Smooth muscle cell (in vitro differentiated cells): ENCODE results near the gene R3HDM2. TPM values are rescaled to one million over a fixed set of nuclear protein-coding genes. Genes with fewer than 3 reads are reported as not detected.

Experiments
- DNase-seq: peaks from one replicate; lab custom pipeline; 2025; ENCODE audit not compliant: unreplicated experiment; lab: John Stamatoyannopoulos, UW
- H2AFZ ChIP-seq: fragments of 200-600 bp; sonication (generic); 2 replicates; pipeline ENCODE4 v1.6.0; 2016; ENCODE audit warnings: antibody characterized with exemption, low read depth, mild to moderate bottlenecking
- H3F3A ChIP-seq: fragments of 200-600 bp; sonication (generic); 2 replicates; pipeline ENCODE4 v1.6.0; 2017; ENCODE audit warnings: antibody characterized with exemption, low read depth
- H3K27ac ChIP-seq: fragments of 200-600 bp; sonication (generic); 2 replicates; pipeline ENCODE4 v1.5.1; 2016; ENCODE audit warnings: low read depth, mild to moderate bottlenecking
- H3K27me3 ChIP-seq: fragments of 200-600 bp; sonication (generic); 2 replicates; pipeline ENCODE4 v1.6.1; 2016; ENCODE audit warnings: low read depth, mild to moderate bottlenecking
- H3K36me3 ChIP-seq: fragments of 200-600 bp; sonication (generic); 2 replicates; pipeline ENCODE4 v1.5.1; 2016; ENCODE audit warnings: low read depth
- H3K4me1 ChIP-seq: fragments of 200-600 bp; sonication (generic); 2 replicates; pipeline ENCODE4 v1.5.1; 2016; ENCODE audit warnings: low read depth
- H3K4me2 ChIP-seq: fragments of 200-600 bp; sonication (generic); 2 replicates; pipeline ENCODE4 v1.6.0; 2016; ENCODE audit warnings: mild to moderate bottlenecking
- H3K4me3 ChIP-seq: fragments of 200-600 bp; sonication (generic); 2 replicates; pipeline ENCODE4 v1.5.1; 2016; ENCODE audit warnings: mild to moderate bottlenecking
- H3K79me2 ChIP-seq: fragments of 200-600 bp; sonication (generic); 2 replicates; pipeline ENCODE4 v1.6.0; 2016; ENCODE audit warnings: low read depth, mild to moderate bottlenecking
- H3K9ac ChIP-seq: fragments of 200-600 bp; sonication (generic); 2 replicates; pipeline ENCODE4 v1.6.0; 2016; ENCODE audit warnings: low read depth
- H3K9me3 ChIP-seq: fragments of 200-600 bp; sonication (generic); replicated peaks from 2 replicates; pipeline ENCODE4 v1.5.1; 2016; ENCODE audit warnings: low read depth
- H4K20me1 ChIP-seq: fragments of 200-600 bp; sonication (generic); 2 replicates; pipeline ENCODE4 v1.6.0; 2016; ENCODE audit warnings: low read depth
- WGBS: methylation state at CpG from one replicate; pipeline ENCODE4 v1.1.7; 2016; ENCODE audit warnings: low lambda C conversion rate; 5-methylcytosine and 5-hydroxymethylcytosine counted together
- polyA plus RNA-seq: library from polyadenylated mRNA; unstranded; fragments of >200 nt; fragmentation: Nextera tagmentation; extraction: Ambion mirVana; gene quantifications from 2 replicates; pipeline ENCODE4 v1.2.1, GENCODE V29; 2016
- total RNA-seq: library from RNA; depleted of rRNA; stranded (reverse); fragments of >200 nt; gene quantifications from 2 replicates; pipeline ENCODE4 v1.2.3, GENCODE V29; 2014
- TF ChIP-seq, protein P1 (sequence below): fragments of 200-600 bp; sonication (generic); IDR thresholded peaks from 2 replicates; pipeline ENCODE4 v1.5.1; 2017; ENCODE audit warnings: borderline replicate concordance, mild to moderate bottlenecking, antibody characterized with exemption; ENCODE audit not compliant: insufficient read depth, poor library complexity, severe bottlenecking

R3HDM2 gene
- total and polyA plus RNA-seq, 2 experiments from 2014 or later: 12.2 to 16.0 TPM

DNA sequence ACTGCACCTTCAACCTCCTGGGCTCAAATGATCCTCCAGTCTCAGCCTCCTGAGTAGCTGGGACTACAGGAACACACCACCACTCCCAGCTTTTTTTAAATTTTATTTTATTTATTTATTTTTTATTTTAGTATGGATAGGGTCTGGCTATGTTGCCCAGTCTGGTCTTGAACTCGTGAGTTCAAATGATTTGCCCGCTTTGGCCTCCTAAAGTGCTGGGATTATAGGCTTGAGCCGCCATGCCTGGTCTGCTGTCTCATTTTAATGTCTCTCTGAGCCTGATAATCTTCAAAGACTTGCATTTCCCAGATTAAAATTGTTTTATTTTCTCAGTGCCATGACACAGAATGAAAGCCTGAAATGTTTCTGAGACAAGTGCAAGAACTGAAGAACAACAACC is 2.5 kb upstream of the R3HDM2 start:
- Histone ChIP-seq H3K36me3 (no peaks in the 10 kb centered on the region), H3K4me1 (peaks cover 11% of the 10 kb centered on the region), H3K27ac (no peak overlapping the region), H3F3A (no peaks in the 10 kb centered on the region), H3K9me3 (no peaks in the 10 kb centered on the region), H3K79me2 (peaks cover 14% of the 10 kb centered on the region), H2AFZ (no peak overlapping the region), H4K20me1 (no peaks in the 10 kb centered on the region), H3K27me3 (no peaks in the 10 kb centered on the region), H3K4me2 (no peak overlapping the region), H3K4me3 (no peak overlapping the region), H3K9ac (no peak overlapping the region)
- TF ChIP-seq, protein P1, sequence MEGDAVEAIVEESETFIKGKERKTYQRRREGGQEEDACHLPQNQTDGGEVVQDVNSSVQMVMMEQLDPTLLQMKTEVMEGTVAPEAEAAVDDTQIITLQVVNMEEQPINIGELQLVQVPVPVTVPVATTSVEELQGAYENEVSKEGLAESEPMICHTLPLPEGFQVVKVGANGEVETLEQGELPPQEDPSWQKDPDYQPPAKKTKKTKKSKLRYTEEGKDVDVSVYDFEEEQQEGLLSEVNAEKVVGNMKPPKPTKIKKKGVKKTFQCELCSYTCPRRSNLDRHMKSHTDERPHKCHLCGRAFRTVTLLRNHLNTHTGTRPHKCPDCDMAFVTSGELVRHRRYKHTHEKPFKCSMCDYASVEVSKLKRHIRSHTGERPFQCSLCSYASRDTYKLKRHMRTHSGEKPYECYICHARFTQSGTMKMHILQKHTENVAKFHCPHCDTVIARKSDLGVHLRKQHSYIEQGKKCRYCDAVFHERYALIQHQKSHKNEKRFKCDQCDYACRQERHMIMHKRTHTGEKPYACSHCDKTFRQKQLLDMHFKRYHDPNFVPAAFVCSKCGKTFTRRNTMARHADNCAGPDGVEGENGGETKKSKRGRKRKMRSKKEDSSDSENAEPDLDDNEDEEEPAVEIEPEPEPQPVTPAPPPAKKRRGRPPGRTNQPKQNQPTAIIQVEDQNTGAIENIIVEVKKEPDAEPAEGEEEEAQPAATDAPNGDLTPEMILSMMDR: no peak
- DNase-seq: no peak
- WGBS: 64% methylated on average over 3 of the region's 3 CpGs

DNA sequence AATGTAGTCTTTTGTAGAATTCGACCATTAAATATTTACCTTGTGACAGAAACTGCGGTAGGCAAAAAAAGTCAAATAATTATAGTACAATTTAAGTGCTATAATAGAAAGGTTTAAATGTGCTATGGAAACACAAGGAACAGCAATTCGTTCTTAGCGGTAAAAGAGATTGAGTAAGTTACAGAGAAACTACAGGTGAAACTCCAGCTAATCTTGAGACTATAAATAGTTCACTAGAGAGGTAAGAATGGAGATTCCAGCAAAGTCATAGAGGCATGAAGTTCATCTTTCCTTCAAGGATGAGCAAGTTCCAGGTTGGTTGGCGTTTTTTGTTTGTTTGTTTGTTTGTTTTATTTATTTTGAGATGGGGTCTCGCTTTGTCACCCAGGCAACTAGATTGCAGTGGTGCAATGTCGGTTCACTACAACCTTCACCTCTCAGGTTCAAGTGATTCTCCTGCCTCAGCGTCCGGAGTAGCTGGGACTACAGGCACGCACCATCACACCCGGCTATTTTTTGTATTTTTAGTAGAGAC is 878 bp upstream of the R3HDM2 start:
- H3K4me3 ChIP-seq: peak overlapping the region; percentile 53
- peak overlapping the region; percentile 92 for H2AFZ ChIP-seq
- TF ChIP-seq, protein P1: no peak

DNA sequence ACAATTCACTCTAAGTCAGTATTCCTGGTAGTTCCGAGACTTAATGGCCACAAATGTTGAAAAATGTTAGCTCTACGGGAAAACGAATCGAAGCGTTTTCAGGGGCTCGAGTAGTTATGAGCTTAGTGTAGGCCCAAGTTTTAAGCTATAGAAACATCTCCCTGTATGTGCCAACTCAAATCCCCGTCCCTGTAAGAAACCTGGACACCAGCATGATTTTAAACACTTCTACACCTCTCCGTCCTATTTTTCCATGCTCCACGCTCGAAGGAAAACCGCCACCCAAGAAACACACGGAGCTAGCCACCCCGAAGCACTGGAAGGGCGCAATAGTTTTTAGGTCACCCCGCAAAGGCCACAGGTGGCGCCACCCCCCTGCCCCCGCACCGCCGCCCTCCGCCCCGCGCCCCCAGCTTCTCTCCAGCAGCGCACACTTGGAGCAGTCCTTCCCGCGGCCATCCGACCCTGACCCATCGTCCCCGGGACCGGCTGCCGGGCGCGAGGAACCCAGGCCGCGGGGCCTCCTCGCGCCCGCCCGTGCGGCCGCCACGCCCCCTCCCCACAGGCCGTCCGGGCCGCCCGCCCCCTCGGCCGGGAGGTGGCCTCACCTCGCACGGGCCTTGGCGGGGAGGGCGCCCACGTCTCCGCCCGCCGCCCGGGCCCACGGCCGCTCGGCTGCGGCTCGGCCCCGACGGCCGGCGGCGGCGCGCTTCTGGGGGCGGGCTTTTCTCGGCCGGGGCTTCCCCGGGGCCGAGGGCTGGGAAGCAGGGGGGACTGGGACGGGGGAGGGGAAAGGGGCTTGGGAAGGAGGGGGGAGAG is 522 bp downstream of the R3HDM2 start:
- Histone ChIP-seq H3K79me2 (peaks cover 34% of the 10 kb centered on the region), H3F3A (no peaks in the 10 kb centered on the region), H3K9me3 (no peaks in the 10 kb centered on the region), H3K36me3 (no peaks in the 10 kb centered on the region), H3K9ac (peak overlapping the region; percentile 94), H3K4me2 (peak overlapping the region; percentile 85), H2AFZ (peak overlapping the region; percentile 31), H3K27me3 (no peaks in the 10 kb centered on the region), H3K27ac (peak overlapping the region; percentile 92), H4K20me1 (no peaks in the 10 kb centered on the region), H3K4me1 (peaks cover 11% of the 10 kb centered on the region), H3K4me3 (peak overlapping the region; percentile 53)
- WGBS: 2% methylated on average over 22 of the region's 74 CpGs
- DNase-seq: peak; percentile 54
- TF ChIP-seq, protein P1: peak; percentile 14

More for the DNA sequence above, 878 bp upstream of the R3HDM2 start:
- Histone ChIP-seq H3K9me3 (no peaks in the 10 kb centered on the region), H3K79me2 (peaks cover 23% of the 10 kb centered on the region), H3K27ac (peak overlapping the region; percentile 92), H3K9ac (peak overlapping the region; percentile 94), H3K4me2 (peak overlapping the region; percentile 85), H4K20me1 (no peaks in the 10 kb centered on the region), H3K4me1 (peaks cover 11% of the 10 kb centered on the region), H3K36me3 (no peaks in the 10 kb centered on the region), H3F3A (no peaks in the 10 kb centered on the region), H3K27me3 (no peaks in the 10 kb centered on the region)
- no peak for DNase-seq
- WGBS: 96% methylated on average over 11 of the region's 11 CpGs
